ENCODE measurements around the gene AHI1.

AHI1 gene

GRCh38 chr6:135329851-135330803 is 167.4 kb downstream of the AHI1 start:
- H3K9ac ChIP-seq (ENCODE audit: low read length) = no peak overlapping the region
- no peak overlapping the region for H3K4me3 ChIP-seq (ENCODE audit: low read length)
- no peaks in the 10 kb centered on the region for H3K9me3 ChIP-seq (ENCODE audit: control insufficient read depth, low read length)
- H3K4me1 ChIP-seq (ENCODE audit: control insufficient read depth, insufficient read depth, low read length) = peaks cover 7% of the 10 kb centered on the region
- no peaks in the 10 kb centered on the region for H3K36me3 ChIP-seq (ENCODE audit: control insufficient read depth, insufficient read depth, low read length)
- H3K27me3 ChIP-seq (ENCODE audit: control insufficient read depth, insufficient read depth, low read length) = no peaks in the 10 kb centered on the region

- Histone ChIP-seq H3K36me3 (ENCODE audit: control insufficient read depth, insufficient read depth, low read length) (no peaks in the 10 kb centered on the region), H3K4me1 (ENCODE audit: control insufficient read depth, insufficient read depth, low read length) (peaks cover 7% of the 10 kb centered on the region), H3K9me3 (ENCODE audit: control insufficient read depth, low read length) (no peaks in the 10 kb centered on the region)
Measured at GRCh38 chr6:135328136-135328535, 169.4 kb downstream of the AHI1 start.

GRCh38 chr6:135325624-135326424 is 171.7 kb downstream of the AHI1 start:
- no peak overlapping the region for H3K9ac ChIP-seq (ENCODE audit: low read length)
- no peaks in the 10 kb centered on the region for H3K9me3 ChIP-seq (ENCODE audit: control insufficient read depth, low read length)
- no peaks in the 10 kb centered on the region for H3K27me3 ChIP-seq (ENCODE audit: control insufficient read depth, insufficient read depth, low read length)
- H3K36me3 ChIP-seq (ENCODE audit: control insufficient read depth, insufficient read depth, low read length) = no peaks in the 10 kb centered on the region
- H3K4me1 ChIP-seq (ENCODE audit: control insufficient read depth, insufficient read depth, low read length) = peaks cover 7% of the 10 kb centered on the region
- no peak overlapping the region for H3K4me3 ChIP-seq (ENCODE audit: low read length)

More at GRCh38 chr6:135328136-135328535, 169.4 kb downstream of the AHI1 start:
- Histone ChIP-seq H3K9ac (ENCODE audit: low read length) (no peak overlapping the region), H3K4me3 (ENCODE audit: low read length) (no peak overlapping the region), H3K27me3 (ENCODE audit: control insufficient read depth, insufficient read depth, low read length) (no peaks in the 10 kb centered on the region)

GRCh38 chr6:135324531-135324930 is 173.0 kb downstream of the AHI1 start:
- peaks cover 7% of the 10 kb centered on the region for H3K4me1 ChIP-seq (ENCODE audit: control insufficient read depth, insufficient read depth, low read length)
- no peaks in the 10 kb centered on the region for H3K9me3 ChIP-seq (ENCODE audit: control insufficient read depth, low read length)
- no peak overlapping the region for H3K9ac ChIP-seq (ENCODE audit: low read length)
- no peaks in the 10 kb centered on the region for H3K36me3 ChIP-seq (ENCODE audit: control insufficient read depth, insufficient read depth, low read length)
- H3K4me3 ChIP-seq (ENCODE audit: low read length) = no peak overlapping the region
- H3K27me3 ChIP-seq (ENCODE audit: control insufficient read depth, insufficient read depth, low read length) = no peaks in the 10 kb centered on the region

GRCh38 chr6:135323979-135324378 is 173.6 kb downstream of the AHI1 start:
- no peak overlapping the region for H3K9ac ChIP-seq (ENCODE audit: low read length)
- no peaks in the 10 kb centered on the region for H3K36me3 ChIP-seq (ENCODE audit: control insufficient read depth, insufficient read depth, low read length)
- no peaks in the 10 kb centered on the region for H3K27me3 ChIP-seq (ENCODE audit: control insufficient read depth, insufficient read depth, low read length)
- H3K9me3 ChIP-seq (ENCODE audit: control insufficient read depth, low read length) = no peaks in the 10 kb centered on the region
- peaks cover 7% of the 10 kb centered on the region for H3K4me1 ChIP-seq (ENCODE audit: control insufficient read depth, insufficient read depth, low read length)
- no peak overlapping the region for H3K4me3 ChIP-seq (ENCODE audit: low read length)

GRCh38 chr6:135323202-135323668 is 174.3 kb downstream of the AHI1 start:
- no peaks in the 10 kb centered on the region for H3K36me3 ChIP-seq (ENCODE audit: control insufficient read depth, insufficient read depth, low read length)
- no peak overlapping the region for H3K4me3 ChIP-seq (ENCODE audit: low read length)
- H3K4me1 ChIP-seq (ENCODE audit: control insufficient read depth, insufficient read depth, low read length) = peaks cover 7% of the 10 kb centered on the region
- H3K27me3 ChIP-seq (ENCODE audit: control insufficient read depth, insufficient read depth, low read length) = no peaks in the 10 kb centered on the region
- no peaks in the 10 kb centered on the region for H3K9me3 ChIP-seq (ENCODE audit: control insufficient read depth, low read length)
- no peak overlapping the region for H3K9ac ChIP-seq (ENCODE audit: low read length)

- no peak overlapping the region for H3K9ac ChIP-seq (ENCODE audit: low read length)
- H3K4me3 ChIP-seq (ENCODE audit: low read length) = no peak overlapping the region
- no peaks in the 10 kb centered on the region for H3K36me3 ChIP-seq (ENCODE audit: control insufficient read depth, insufficient read depth, low read length)
- H3K4me1 ChIP-seq (ENCODE audit: control insufficient read depth, insufficient read depth, low read length) = peaks cover 7% of the 10 kb centered on the region
- H3K27me3 ChIP-seq (ENCODE audit: control insufficient read depth, insufficient read depth, low read length) = no peaks in the 10 kb centered on the region
- H3K9me3 ChIP-seq (ENCODE audit: control insufficient read depth, low read length) = no peaks in the 10 kb centered on the region
Measured at GRCh38 chr6:135322427-135323201, 174.9 kb downstream of the AHI1 start.

- Histone ChIP-seq H3K4me1 (ENCODE audit: control insufficient read depth, insufficient read depth, low read length) (peaks cover 6% of the 10 kb centered on the region), H3K9me3 (ENCODE audit: control insufficient read depth, low read length) (no peaks in the 10 kb centered on the region), H3K4me3 (ENCODE audit: low read length) (no peak overlapping the region), H3K36me3 (ENCODE audit: control insufficient read depth, insufficient read depth, low read length) (no peaks in the 10 kb centered on the region), H3K27me3 (ENCODE audit: control insufficient read depth, insufficient read depth, low read length) (no peaks in the 10 kb centered on the region), H3K9ac (ENCODE audit: low read length) (no peak overlapping the region)
Measured at GRCh38 chr6:135320721-135321621, 176.6 kb downstream of the AHI1 start.

- Histone ChIP-seq H3K27me3 (ENCODE audit: control insufficient read depth, insufficient read depth, low read length) (no peaks in the 10 kb centered on the region), H3K36me3 (ENCODE audit: control insufficient read depth, insufficient read depth, low read length) (no peaks in the 10 kb centered on the region), H3K9ac (ENCODE audit: low read length) (no peak overlapping the region), H3K4me1 (ENCODE audit: control insufficient read depth, insufficient read depth, low read length) (no peaks in the 10 kb centered on the region), H3K9me3 (ENCODE audit: control insufficient read depth, low read length) (no peaks in the 10 kb centered on the region), H3K4me3 (ENCODE audit: low read length) (no peak overlapping the region)
Measured at GRCh38 chr6:135319819-135320218, 177.7 kb downstream of the AHI1 start.

GRCh38 chr6:135318738-135319469 is 178.6 kb downstream of the AHI1 start:
- no peaks in the 10 kb centered on the region for H3K4me1 ChIP-seq (ENCODE audit: control insufficient read depth, insufficient read depth, low read length)
- no peak overlapping the region for H3K9ac ChIP-seq (ENCODE audit: low read length)
- no peaks in the 10 kb centered on the region for H3K9me3 ChIP-seq (ENCODE audit: control insufficient read depth, low read length)
- no peak overlapping the region for H3K4me3 ChIP-seq (ENCODE audit: low read length)
- H3K36me3 ChIP-seq (ENCODE audit: control insufficient read depth, insufficient read depth, low read length) = no peaks in the 10 kb centered on the region
- no peaks in the 10 kb centered on the region for H3K27me3 ChIP-seq (ENCODE audit: control insufficient read depth, insufficient read depth, low read length)
